Stimulated activated naive CD8-positive, alpha-beta T cell treated with anti-CD3 and anti-CD28 coated beads, Interleukin-15, amount 100 ng/mL, for 72 hours (primary cell): ENCODE results near the gene ABL2.

ENCODE experiments used
- ATAC-seq: fragments of 150-1000 bp; cut with Tn5 transposase; 2 replicates; pipeline ENCODE4 v1.10.0; 2021; ENCODE audit warnings: mild to moderate bottlenecking, moderate library complexity
- DNase-seq, 2 donors: peaks; one replicate each; pipeline ENCODE4 v3.0.0; 2021 to 2022
- H3K27ac Mint-ChIP-seq, 2 donors: one replicate each; pipeline ENCODE4 v1.8.0; 2022; ENCODE audit warnings: mild to moderate bottlenecking in 2 of 2, mixed read lengths in 2 of 2, moderate library complexity in 2 of 2
- H3K27me3 Mint-ChIP-seq: one replicate; pipeline ENCODE4 v1.8.0; 2022; ENCODE audit warnings: mixed read lengths
- H3K4me1 Mint-ChIP-seq: one replicate; pipeline ENCODE4 v1.8.0; 2022; ENCODE audit warnings: mild to moderate bottlenecking, mixed read lengths
- H3K4me3 Mint-ChIP-seq, 2 donors: one replicate each; pipeline ENCODE4 v1.8.0; 2022; ENCODE audit warnings: mild to moderate bottlenecking in 2 of 2, mixed read lengths in 2 of 2, moderate library complexity in 1 of 2
- H3K9me3 Mint-ChIP-seq, 2 donors: one replicate each; pipeline ENCODE4 v1.8.0; 2022; ENCODE audit warnings: mixed read lengths in 2 of 2

Gene ABL2

GRCh38 chr1:179082333-179082998 lies 147.0 kb downstream of the ABL2 start:
- Mint-ChIP-seq H3K4me1 (peaks cover 31% of the 10 kb centered on the region), H3K27ac (peak overlapping the region; percentile 96 to 99)
- DNase-seq: peak; percentile 33 to 52

GRCh38 chr1:179081687-179082332 lies 147.7 kb downstream of the ABL2 start, which contains the start of gene TOR3A:
Gene TOR3A (plus strand): TSS chr1:179082070. CDS start chr1:179082129, 59 bp downstream.
- Mint-ChIP-seq H3K4me1 (peaks cover 31% of the 10 kb centered on the region), H3K4me3 (peak within 1 kb of the TSS; percentile 98 to 99), H3K9me3 (no peaks in the 10 kb centered on the region), H3K27ac (peak within 1 kb of the TSS; percentile 96 to 99), H3K27me3 (no peaks in the 10 kb centered on the region)
- DNase-seq (peak; percentile 79 to 91), ATAC-seq (peak; percentile 86)

More at GRCh38 chr1:179082333-179082998, 147.0 kb downstream of the ABL2 start:
- no peaks in the 10 kb centered on the region for H3K9me3 Mint-ChIP-seq
- H3K4me3 Mint-ChIP-seq: peak overlapping the region; percentile 98 to 99
- no peaks in the 10 kb centered on the region for H3K27me3 Mint-ChIP-seq
- peak; percentile 45 for ATAC-seq

- Mint-ChIP-seq H3K27me3 (no peaks in the 10 kb centered on the region), H3K27ac (peak overlapping the region; percentile 96 to 97), H3K9me3 (no peaks in the 10 kb centered on the region), H3K4me1 (peaks cover 31% of the 10 kb centered on the region), H3K4me3 (peak overlapping the region; percentile 98 to 99)
- ATAC-seq (peak; percentile 50), DNase-seq (peak; percentile 32 to 40)
Observed at GRCh38 chr1:179080866-179081686, 148.4 kb downstream of the ABL2 start.

GRCh38 chr1:179079113-179079761 lies 150.2 kb downstream of the ABL2 start:
- H3K27ac Mint-ChIP-seq: peak overlapping the region in 1 of 2 donors; percentile 42

GRCh38 chr1:179077396-179077795 lies 152.1 kb downstream of the ABL2 start:
- ATAC-seq (no peak), DNase-seq (no peak)
- H3K27ac Mint-ChIP-seq: no peak overlapping the region
- peaks cover 15% of the 10 kb centered on the region for H3K4me1 Mint-ChIP-seq
- H3K9me3 Mint-ChIP-seq: no peaks in the 10 kb centered on the region
- no peak overlapping the region for H3K4me3 Mint-ChIP-seq
- no peaks in the 10 kb centered on the region for H3K27me3 Mint-ChIP-seq

More at GRCh38 chr1:179079113-179079761, 150.2 kb downstream of the ABL2 start:
- Mint-ChIP-seq H3K4me1 (peaks cover 31% of the 10 kb centered on the region), H3K27me3 (no peaks in the 10 kb centered on the region), H3K9me3 (no peaks in the 10 kb centered on the region), H3K4me3 (no peak overlapping the region)
- no peak for ATAC-seq
- peak; percentile 44 to 53 for DNase-seq

- no peak for ATAC-seq
- H3K9me3 Mint-ChIP-seq: no peaks in the 10 kb centered on the region
Observed at GRCh38 chr1:179066471-179066870, 163.0 kb downstream of the ABL2 start.

GRCh38 chr1:179061360-179062282 lies 167.9 kb downstream of the ABL2 start:
- Mint-ChIP-seq H3K4me3 (no peak overlapping the region), H3K27ac (no peak overlapping the region), H3K4me1 (peaks cover 4% of the 10 kb centered on the region), H3K27me3 (no peaks in the 10 kb centered on the region), H3K9me3 (no peaks in the 10 kb centered on the region)
- ATAC-seq (no peak), DNase-seq (no peak)

More at GRCh38 chr1:179066471-179066870, 163.0 kb downstream of the ABL2 start:
- no peak overlapping the region for H3K4me3 Mint-ChIP-seq
- H3K4me1 Mint-ChIP-seq: peaks cover 4% of the 10 kb centered on the region
- H3K27me3 Mint-ChIP-seq: no peaks in the 10 kb centered on the region
- H3K27ac Mint-ChIP-seq: no peak overlapping the region
- DNase-seq: no peak

GRCh38 chr1:179058487-179059483 lies 170.7 kb downstream of the ABL2 start:
- ATAC-seq (no peak), DNase-seq (no peak)
- Mint-ChIP-seq H3K4me3 (no peak overlapping the region), H3K4me1 (peaks cover 4% of the 10 kb centered on the region), H3K9me3 (no peaks in the 10 kb centered on the region), H3K27ac (peak overlapping the region in 1 of 2 donors; percentile 9), H3K27me3 (no peaks in the 10 kb centered on the region)

- DNase-seq (no peak), ATAC-seq (no peak)
- Mint-ChIP-seq H3K9me3 (no peaks in the 10 kb centered on the region), H3K4me1 (no peaks in the 10 kb centered on the region), H3K27me3 (no peaks in the 10 kb centered on the region), H3K27ac (peak overlapping the region in 1 of 2 donors; percentile 21), H3K4me3 (no peak overlapping the region)
Observed at GRCh38 chr1:179055937-179056336, 173.5 kb downstream of the ABL2 start.

- no peaks in the 10 kb centered on the region for H3K4me1 Mint-ChIP-seq
- H3K27me3 Mint-ChIP-seq: no peaks in the 10 kb centered on the region
- H3K9me3 Mint-ChIP-seq: no peaks in the 10 kb centered on the region
- H3K4me3 Mint-ChIP-seq: no peak overlapping the region
- DNase-seq: no peak
- ATAC-seq: no peak
- no peak overlapping the region for H3K27ac Mint-ChIP-seq
Observed at GRCh38 chr1:179053486-179053885, 176.0 kb downstream of the ABL2 start.

GRCh38 chr1:179052776-179053175 lies 176.7 kb downstream of the ABL2 start:
- H3K4me3 Mint-ChIP-seq: no peak overlapping the region
- ATAC-seq (no peak), DNase-seq (no peak)
- no peaks in the 10 kb centered on the region for H3K9me3 Mint-ChIP-seq
- no peaks in the 10 kb centered on the region for H3K4me1 Mint-ChIP-seq
- H3K27ac Mint-ChIP-seq: no peak overlapping the region
- no peaks in the 10 kb centered on the region for H3K27me3 Mint-ChIP-seq
